ENCODE data around the gene PDE6D.
"Not testable (repeated sequence)": the region's sequence is repeated elsewhere in the genome, so short reads cannot be mapped to it uniquely, and the experiment has no call there.

Gene PDE6D

DNA sequence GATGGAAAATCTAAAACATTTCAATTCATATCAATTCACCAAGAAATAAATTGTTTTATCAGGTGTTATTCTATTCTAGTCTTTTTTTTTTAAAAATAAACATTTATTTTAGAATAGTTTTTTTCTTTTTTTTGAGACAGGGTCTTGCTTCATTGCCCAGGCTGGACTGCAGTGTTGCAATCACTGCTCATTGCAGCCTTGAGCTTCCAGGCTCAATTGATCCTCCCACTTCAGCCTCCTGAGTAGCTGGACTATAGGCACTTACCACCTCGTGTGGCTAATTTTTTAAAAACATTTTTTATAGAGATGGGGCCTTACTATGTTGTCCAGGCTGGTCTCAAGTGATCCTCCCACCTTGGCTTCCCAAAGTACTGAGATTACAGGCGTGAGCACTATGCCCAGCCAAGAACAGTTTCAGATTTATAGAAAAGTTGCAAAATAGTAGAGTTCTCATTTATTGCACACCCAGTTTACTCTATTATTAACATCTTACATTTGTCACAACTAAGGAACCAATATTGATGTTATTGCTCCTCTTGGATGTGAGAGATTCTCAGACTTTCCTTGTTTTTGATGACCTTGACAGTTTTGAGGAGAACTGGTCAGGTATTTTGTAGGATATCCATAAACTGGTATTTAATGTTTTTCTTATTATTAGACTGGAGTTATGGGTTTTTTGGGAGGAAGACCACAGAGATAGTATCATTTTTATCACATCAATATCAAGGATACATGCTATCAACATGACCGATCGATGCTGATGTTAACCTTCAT lies 29.9 kb downstream of the PDE6D start:
- TF ChIP-seq, protein P1, sequence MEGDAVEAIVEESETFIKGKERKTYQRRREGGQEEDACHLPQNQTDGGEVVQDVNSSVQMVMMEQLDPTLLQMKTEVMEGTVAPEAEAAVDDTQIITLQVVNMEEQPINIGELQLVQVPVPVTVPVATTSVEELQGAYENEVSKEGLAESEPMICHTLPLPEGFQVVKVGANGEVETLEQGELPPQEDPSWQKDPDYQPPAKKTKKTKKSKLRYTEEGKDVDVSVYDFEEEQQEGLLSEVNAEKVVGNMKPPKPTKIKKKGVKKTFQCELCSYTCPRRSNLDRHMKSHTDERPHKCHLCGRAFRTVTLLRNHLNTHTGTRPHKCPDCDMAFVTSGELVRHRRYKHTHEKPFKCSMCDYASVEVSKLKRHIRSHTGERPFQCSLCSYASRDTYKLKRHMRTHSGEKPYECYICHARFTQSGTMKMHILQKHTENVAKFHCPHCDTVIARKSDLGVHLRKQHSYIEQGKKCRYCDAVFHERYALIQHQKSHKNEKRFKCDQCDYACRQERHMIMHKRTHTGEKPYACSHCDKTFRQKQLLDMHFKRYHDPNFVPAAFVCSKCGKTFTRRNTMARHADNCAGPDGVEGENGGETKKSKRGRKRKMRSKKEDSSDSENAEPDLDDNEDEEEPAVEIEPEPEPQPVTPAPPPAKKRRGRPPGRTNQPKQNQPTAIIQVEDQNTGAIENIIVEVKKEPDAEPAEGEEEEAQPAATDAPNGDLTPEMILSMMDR (IDR thresholded peaks at IDR 0.05; ENCODE audit: extremely low read depth, insufficient read depth, missing control alignments): no peak
- in situ Hi-C loops (cut with MboI; ENCODE audit: low pct_unique_long_range_greater_than_20kb, low sequenced_read_pairs, unreplicated experiment): no loop called here
- DNase-seq (ENCODE audit: low spot score): no peak

DNA sequence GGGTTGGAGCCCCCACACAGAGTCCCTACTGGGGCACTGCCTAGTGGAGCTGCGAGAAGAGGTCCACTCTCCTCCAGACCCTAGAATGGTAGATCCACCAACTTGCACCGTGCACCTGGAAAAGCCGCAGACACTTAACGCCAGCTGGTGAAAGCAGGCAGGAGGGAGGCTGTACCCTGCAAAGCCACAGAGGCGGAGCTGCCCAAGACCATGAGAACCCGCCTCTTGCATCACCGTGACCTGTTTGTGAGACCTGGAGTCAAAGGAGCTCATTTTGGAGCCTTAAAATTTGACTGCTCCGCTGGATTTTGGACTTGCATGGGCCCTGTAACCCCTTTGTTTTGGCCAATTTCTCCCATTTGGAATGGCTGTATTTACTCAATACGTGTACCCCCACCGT lies 32.1 kb downstream of the PDE6D start:
- in situ Hi-C loops (cut with MboI; ENCODE audit: low pct_unique_long_range_greater_than_20kb, low sequenced_read_pairs, unreplicated experiment); DNase-seq (ENCODE audit: low spot score): not testable (repeated sequence)

DNA sequence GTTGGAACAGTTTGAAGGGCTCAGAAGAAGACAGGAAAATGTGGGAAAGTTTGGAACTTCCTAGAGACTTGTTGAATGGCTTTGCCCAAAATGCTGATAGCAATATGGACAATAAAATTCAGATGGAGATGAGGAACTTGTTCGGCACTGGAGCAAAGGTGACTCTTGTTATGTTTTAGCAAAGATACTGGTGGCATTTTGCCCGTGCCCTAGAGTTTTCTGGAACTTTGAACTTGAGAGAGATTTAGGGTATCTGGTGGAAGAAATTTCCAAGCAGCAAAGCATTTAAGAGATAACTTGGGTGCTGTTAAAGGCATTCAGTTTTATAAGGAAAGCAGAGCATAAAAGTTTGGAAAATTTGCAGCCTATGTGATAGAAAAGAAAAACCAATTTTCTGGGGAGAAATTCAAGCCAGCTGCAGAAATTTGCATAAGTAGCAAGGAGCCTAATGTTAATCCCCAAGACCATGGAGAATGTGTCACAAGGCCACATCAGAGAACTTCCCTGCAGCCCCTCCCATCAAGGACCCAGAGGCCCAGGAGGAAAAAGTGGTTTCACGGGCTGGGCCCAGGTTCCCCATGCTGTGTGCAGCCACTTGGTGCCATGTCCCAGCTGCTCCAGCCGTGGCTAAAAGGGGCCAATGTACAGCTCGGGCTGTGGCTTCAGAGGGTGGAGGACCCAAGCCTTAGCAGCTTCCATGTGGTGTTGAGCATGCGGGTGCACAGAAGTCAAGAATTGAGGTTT lies 32.8 kb downstream of the PDE6D start:
- DNase-seq (ENCODE audit: low spot score); in situ Hi-C loops (cut with MboI; ENCODE audit: low pct_unique_long_range_greater_than_20kb, low sequenced_read_pairs, unreplicated experiment): not testable (repeated sequence)

DNA sequence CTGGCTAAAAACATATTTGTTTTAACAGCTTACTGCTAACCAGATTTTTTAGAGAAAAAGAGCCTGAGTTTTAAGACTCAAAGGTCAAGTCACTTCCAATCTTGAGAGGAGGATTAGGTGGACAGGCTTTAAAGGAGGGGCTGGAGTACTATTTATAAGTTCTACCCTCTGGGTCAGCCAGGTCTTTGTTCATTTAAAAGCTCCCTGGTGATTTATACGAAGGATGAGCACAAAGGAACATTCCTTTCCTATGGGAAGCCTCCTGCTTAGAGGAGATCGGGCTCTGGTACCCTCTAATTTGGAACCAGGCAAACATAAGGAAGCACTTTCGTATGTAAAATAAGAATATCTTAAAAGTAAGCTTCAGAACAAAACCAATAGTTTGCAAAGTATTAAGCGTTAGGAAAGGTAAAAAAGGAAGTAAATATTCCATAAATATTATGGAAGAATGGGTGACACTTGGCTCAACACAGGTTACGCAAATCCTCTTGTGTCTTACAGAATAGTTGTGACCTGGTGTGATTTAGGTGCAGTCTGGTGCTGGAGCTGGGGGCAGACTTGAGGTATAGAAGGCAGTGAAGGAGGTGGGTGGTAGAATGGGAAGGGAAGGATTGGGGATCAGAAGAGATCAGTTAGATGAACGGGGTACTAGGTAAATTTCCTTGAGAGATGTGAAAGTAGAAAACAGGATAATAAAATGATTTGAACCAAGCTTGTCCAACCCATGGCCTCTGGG lies 35.6 kb downstream of the PDE6D start:
- no peak for DNase-seq (ENCODE audit: low spot score)
- in situ Hi-C loops (cut with MboI; ENCODE audit: low pct_unique_long_range_greater_than_20kb, low sequenced_read_pairs, unreplicated experiment): no loop called here

DNA sequence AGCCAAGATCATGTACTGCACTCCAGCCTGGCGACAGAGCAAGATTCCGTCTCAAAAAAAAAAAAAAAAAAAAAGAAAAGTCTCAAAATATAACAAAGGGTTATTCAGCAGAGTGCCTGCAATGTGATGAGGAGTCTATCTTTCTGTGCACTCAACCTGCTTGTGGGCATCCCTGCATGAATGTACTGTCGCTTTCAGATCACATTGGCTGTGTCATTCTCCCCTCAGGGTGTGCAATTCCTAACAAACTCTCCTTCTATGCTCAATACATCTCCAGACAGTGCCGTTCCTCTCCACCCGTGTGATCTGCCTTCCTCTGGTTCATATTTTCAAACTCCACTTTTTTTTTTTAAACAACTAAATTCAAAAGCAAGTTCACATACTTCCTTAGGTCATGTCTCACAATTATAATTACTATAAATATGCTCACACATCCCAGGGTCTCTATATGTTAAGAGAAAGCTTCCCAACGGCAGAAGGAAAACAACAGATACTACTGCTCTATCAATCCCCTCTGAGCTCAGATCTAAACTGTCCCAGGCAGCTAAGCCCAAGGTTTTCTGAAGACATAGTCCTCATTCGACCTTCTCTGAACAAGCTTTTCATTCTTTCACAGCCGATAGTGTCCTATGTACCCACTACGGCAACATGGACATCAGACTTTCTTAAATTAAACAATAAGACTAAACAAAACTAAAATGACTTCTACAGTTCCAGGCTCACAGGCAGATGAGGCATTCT lies 37.5 kb downstream of the PDE6D start:
- TF ChIP-seq, protein P1 (IDR thresholded peaks at IDR 0.05; ENCODE audit: extremely low read depth, insufficient read depth, missing control alignments): no peak
- DNase-seq (ENCODE audit: low spot score): no peak
- in situ Hi-C loops (cut with MboI; ENCODE audit: low pct_unique_long_range_greater_than_20kb, low sequenced_read_pairs, unreplicated experiment): no loop called here

More for the DNA sequence above, 35.6 kb downstream of the PDE6D start:
- TF ChIP-seq, protein P1 (IDR thresholded peaks at IDR 0.05; ENCODE audit: extremely low read depth, insufficient read depth, missing control alignments): no peak

DNA sequence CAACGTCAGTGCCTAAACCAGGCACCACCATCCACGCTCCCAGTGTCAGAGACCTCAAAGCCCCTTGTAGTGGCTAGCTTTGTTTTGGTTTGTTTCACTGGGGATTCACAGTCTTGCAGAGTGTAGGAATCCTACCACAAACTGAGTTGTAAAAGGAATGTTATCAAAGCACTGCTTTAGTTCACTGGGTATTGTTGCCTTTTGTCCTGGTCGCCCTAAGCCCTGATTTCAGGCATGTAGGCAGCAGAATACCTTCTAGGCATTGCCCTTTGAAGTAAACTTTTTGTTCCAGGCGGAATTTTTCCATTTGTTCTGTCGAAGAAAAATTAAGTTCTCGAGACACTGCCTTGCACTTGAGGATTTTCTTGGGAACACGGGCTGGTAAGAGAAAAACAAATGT lies 43.3 kb downstream of the PDE6D start:
- in situ Hi-C loops (cut with MboI; ENCODE audit: low pct_unique_long_range_greater_than_20kb, low sequenced_read_pairs, unreplicated experiment): no loop called here
- TF ChIP-seq, protein P1 (IDR thresholded peaks at IDR 0.05; ENCODE audit: extremely low read depth, insufficient read depth, missing control alignments): no peak
- no peak for DNase-seq (ENCODE audit: low spot score)

DNA sequence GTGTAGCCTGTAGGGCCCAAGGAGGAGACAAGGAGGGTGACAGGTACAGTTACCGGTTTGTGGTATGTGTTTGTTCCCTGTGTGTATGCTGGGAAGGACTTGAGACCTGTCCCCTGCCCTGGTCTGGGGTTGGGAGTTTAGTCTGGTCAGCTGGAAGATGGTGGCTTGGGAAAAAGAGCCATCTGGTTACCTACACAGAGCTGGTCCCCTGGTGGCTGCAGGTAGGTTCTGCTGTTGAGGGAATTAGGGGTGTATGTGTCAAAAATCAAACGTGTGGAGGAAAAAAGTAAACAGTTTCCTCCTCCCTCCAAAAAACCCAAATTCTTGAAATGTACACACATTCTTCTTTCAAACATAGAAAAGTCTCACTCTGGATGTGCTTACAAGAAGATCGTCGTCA lies 48.5 kb downstream of the PDE6D start:
- DNase-seq (ENCODE audit: low spot score): no peak
- in situ Hi-C loops (cut with MboI; ENCODE audit: low pct_unique_long_range_greater_than_20kb, low sequenced_read_pairs, unreplicated experiment): no loop called here

More for the DNA sequence above, 48.5 kb downstream of the PDE6D start:
- TF ChIP-seq, protein P1 (IDR thresholded peaks at IDR 0.05; ENCODE audit: extremely low read depth, insufficient read depth, missing control alignments): no peak
